22Rv1 (cell line): ENCODE results near the gene LHPP.

Experiments used
- CTCF ChIP-seq: fragments of 450-650 bp; IDR thresholded peaks from 2 replicates; pipeline ENCODE4 v1.5.1; 2017; ENCODE audit warnings: mild to moderate bottlenecking
- ZFX ChIP-seq: fragments of 450-650 bp; IDR thresholded peaks from 2 replicates; pipeline ENCODE4 v1.6.1; 2017; ENCODE audit warnings: antibody characterized with exemption, borderline replicate concordance

- TF ChIP-seq CTCF (no peak), ZFX (no peak)
Observed at GRCh38 chr10:124414076-124414475, 47.5 kb upstream of the LHPP start.
